Liver (tissue), 9 donors: ENCODE measurements around the gene FES. TPM values are rescaled to one million over a fixed set of nuclear protein-coding genes. Genes with fewer than 3 reads are reported as not detected.
"Not testable (repeated sequence)": the region's sequence is repeated elsewhere in the genome, so short reads cannot be mapped to it uniquely, and the experiment has no call there.

ENCODE experiments used
- DNase-seq: peaks from one replicate; pipeline ENCODE4 v3.0.0-alpha.2; 2017; ENCODE audit warnings: low spot score
- H3K27ac ChIP-seq, 2 donors: one replicate each; pipeline ENCODE4 v1.7.0; 2013; ENCODE audit warnings: inconsistent platforms in 2 of 2, low read length in 2 of 2, control low read depth in 1 of 2, low read depth in 1 of 2, mild to moderate bottlenecking in 1 of 2
- H3K27me3 ChIP-seq, 4 donors: one replicate each; pipeline versions ENCODE4 v1.6.1 to v1.7.0; 2013; ENCODE audit warnings: low read length in 3 of 4, inconsistent platforms in 1 of 4, mild to moderate bottlenecking in 1 of 4, moderate library complexity in 1 of 4; ENCODE audit not compliant: control insufficient read depth in 4 of 4, insufficient read depth in 4 of 4
- H3K36me3 ChIP-seq, 4 donors: one replicate each; pipeline versions ENCODE4 v1.6.1 to v1.7.0; 2013; ENCODE audit warnings: low read length in 3 of 4, mild to moderate bottlenecking in 3 of 4, low read depth in 1 of 4, moderate library complexity in 1 of 4; ENCODE audit not compliant: control insufficient read depth in 4 of 4, insufficient read depth in 3 of 4
- H3K4me1 ChIP-seq, 4 donors: one replicate each; pipeline versions ENCODE4 v1.6.1 to v1.7.0; 2013; ENCODE audit warnings: low read length in 3 of 4, mild to moderate bottlenecking in 3 of 4, moderate library complexity in 1 of 4; ENCODE audit not compliant: control insufficient read depth in 4 of 4, insufficient read depth in 4 of 4
- H3K4me3 ChIP-seq, 3 donors: one replicate each; pipeline versions ENCODE4 v1.6.1 to v1.7.0; 2013; ENCODE audit warnings: low read length in 3 of 3, control low read depth in 1 of 3, low read depth in 1 of 3, mild to moderate bottlenecking in 1 of 3
- H3K9ac ChIP-seq, 2 donors: one replicate each; pipeline ENCODE4 v1.7.0; 2013; ENCODE audit warnings: low read length in 2 of 2, mild to moderate bottlenecking in 2 of 2, moderate library complexity in 2 of 2, control low read depth in 1 of 2, low read depth in 1 of 2
- H3K9me3 ChIP-seq, 4 donors: one replicate each; pipeline versions ENCODE4 v1.6.1 to v1.7.0; 2013; ENCODE audit warnings: low read length in 3 of 4; ENCODE audit not compliant: control insufficient read depth in 4 of 4
- CTCF ChIP-seq: fragments of 150-350 bp; IDR thresholded peaks from 2 replicates; pipeline ENCODE4 v1.5.1; 2017; ENCODE audit warnings: improper control_type of control experiment, low read depth, low read length; ENCODE audit not compliant: missing input control
- NR2F2 ChIP-seq: IDR thresholded peaks from 2 replicates; pipeline ENCODE4 v1.6.1; 2016; ENCODE audit warnings: antibody characterized with exemption
- RXRA ChIP-seq, 2 donors: IDR thresholded peaks; 2 replicates each; pipeline ENCODE4 v1.6.1; 2017 to 2018; ENCODE audit warnings: antibody characterized with exemption in 2 of 2, mild to moderate bottlenecking in 1 of 2
- YY1 ChIP-seq: IDR thresholded peaks from 2 replicates; pipeline ENCODE4 v1.6.1; 2016; ENCODE audit warnings: antibody characterized with exemption, mild to moderate bottlenecking
- ZBTB33 ChIP-seq: IDR thresholded peaks from 2 replicates; pipeline ENCODE4 v1.6.1; 2016; ENCODE audit warnings: antibody characterized with exemption
- WGBS: extraction: QIAGEN DNeasy Blood & Tissue Kit; methylation state at CpG from one replicate; pipeline ENCODE4 v1.1.7; 2013; 5-methylcytosine and 5-hydroxymethylcytosine counted together
- polyA plus RNA-seq, 2 donors: library from polyadenylated mRNA; stranded (reverse) in 1 of 2; unstranded in 1 of 2; fragments of 200-250 nt in 1 of 2; fragments of >200 nt in 1 of 2; fragmentation: Nextera tagmentation in 1 of 2; extraction: Ambion mirVana in 1 of 2; gene quantifications; one replicate each; pipeline versions ENCODE4 v1.2.1 to v1.2.3, GENCODE V29; 2013 to 2015
- total RNA-seq, 2 donors: library from RNA; depleted of rRNA; stranded (reverse); fragments of >200 nt; gene quantifications; one replicate each; pipeline ENCODE4 v1.2.3, GENCODE V29; 2014
- TF ChIP-seq, protein P1 (sequence below): IDR thresholded peaks from 2 replicates; pipeline ENCODE4 v1.6.1; 2016; ENCODE audit warnings: antibody characterized with exemption, mild to moderate bottlenecking
- donor health status: healthy.
- donor health status: healthy.
- donor health status: healthy.
- donor health status: healthy.
- donor health status: healthy.

Gene FES
- total and polyA plus RNA-seq, 4 donors: 12.1 to 43.1 (median 28.8) TPM

DNA sequence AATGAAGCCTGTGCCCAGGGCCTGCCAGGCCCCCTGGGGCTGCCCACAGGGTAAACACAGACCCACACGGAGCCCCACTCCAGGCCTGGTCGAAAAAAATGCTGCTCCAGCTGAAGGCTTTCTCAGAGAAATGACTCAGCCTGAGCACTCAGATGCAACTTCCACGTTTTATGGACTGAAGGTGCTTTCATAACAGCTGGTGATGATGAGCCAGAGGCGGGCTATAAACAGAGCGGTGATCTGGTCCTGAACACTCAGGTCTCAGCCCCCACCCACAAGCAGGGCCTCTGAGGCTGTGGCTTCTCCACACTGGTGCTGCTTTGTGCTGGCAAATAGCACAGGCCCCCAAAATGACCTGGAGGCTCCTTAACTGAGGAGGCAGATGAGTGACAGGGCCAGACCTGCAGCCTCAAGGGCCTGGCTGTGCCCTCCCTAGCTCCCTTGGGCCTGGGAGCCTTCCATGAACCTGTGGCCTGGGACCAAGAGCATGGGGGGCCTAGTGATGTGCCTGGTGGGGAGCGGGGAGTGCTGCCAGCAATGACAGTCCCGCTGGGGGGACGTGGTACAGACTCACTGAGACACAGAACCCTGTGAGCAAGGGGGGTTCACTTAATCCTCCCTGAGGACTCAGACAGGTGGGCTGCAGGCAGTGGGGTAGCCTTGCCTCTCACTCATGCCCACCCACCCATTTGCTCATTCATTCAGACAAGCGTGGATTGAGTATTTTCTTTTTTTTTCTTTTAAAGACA, 38.9 kb upstream of the FES start:
- no peak for DNase-seq
- Histone ChIP-seq H3K27me3 (no peaks in the 10 kb centered on the region), H3K27ac (peak overlapping the region in 1 of 2 donors; percentile 4), H3K36me3 (no peaks in the 10 kb centered on the region), H3K9ac (no peak overlapping the region), H3K9me3 (no peaks in the 10 kb centered on the region), H3K4me1 (no peaks in the 10 kb centered on the region), H3K4me3 (no peak overlapping the region)
- TF ChIP-seq RXRA (IDR thresholded peaks at IDR 0.05) (no peak), ZBTB33 (no peak), YY1 (no peak)
- 84% methylated on average over 9 of the region's 9 CpGs for WGBS

DNA sequence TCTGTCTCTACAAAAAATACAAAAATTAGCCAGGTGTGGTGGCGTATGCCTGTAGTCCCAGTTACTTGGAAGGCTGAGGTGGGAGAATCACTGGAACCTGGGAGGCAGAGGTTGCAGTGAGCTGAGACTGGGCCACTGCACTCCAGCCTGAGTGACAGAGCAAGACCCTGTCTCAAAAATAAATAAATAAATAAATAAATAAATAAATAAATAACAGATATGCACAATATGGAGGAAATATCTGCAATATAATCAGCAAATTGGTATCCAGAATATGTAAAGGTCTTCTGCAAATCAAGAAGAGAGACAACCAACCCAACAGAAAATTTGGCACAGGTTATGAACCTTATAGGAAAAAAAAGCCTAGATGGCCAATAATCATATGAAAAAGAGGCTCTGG, 34.9 kb upstream of the FES start:
- H3K27me3 ChIP-seq, H3K4me1 ChIP-seq: not testable (repeated sequence)
- WGBS: 98% methylated on average over 1 of the region's 1 CpG

DNA sequence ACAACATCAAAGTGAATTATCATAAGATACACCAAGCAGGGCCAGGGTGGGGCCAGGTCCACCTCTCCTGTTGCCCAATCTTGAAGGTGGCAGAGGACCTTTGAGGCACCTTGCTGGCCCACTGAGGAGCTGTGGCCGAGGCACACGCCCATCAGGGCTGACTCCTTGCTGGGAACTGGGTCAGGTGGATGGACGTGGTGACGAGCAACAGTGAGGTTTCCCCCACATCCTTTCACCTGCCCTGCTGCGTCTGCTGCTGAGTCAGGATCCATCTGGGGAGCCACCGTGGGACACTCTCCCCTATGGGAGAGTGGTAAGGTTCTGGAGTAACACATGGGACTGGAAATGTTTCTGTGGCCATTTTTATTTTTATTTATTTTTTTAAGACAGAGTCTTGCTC, 33.2 kb upstream of the FES start:
- no peak overlapping the region for H3K27ac ChIP-seq
- DNase-seq: no peak
- H3K9me3 ChIP-seq: no peaks in the 10 kb centered on the region
- H3K9ac ChIP-seq: no peak overlapping the region
- TF ChIP-seq, protein P1, sequence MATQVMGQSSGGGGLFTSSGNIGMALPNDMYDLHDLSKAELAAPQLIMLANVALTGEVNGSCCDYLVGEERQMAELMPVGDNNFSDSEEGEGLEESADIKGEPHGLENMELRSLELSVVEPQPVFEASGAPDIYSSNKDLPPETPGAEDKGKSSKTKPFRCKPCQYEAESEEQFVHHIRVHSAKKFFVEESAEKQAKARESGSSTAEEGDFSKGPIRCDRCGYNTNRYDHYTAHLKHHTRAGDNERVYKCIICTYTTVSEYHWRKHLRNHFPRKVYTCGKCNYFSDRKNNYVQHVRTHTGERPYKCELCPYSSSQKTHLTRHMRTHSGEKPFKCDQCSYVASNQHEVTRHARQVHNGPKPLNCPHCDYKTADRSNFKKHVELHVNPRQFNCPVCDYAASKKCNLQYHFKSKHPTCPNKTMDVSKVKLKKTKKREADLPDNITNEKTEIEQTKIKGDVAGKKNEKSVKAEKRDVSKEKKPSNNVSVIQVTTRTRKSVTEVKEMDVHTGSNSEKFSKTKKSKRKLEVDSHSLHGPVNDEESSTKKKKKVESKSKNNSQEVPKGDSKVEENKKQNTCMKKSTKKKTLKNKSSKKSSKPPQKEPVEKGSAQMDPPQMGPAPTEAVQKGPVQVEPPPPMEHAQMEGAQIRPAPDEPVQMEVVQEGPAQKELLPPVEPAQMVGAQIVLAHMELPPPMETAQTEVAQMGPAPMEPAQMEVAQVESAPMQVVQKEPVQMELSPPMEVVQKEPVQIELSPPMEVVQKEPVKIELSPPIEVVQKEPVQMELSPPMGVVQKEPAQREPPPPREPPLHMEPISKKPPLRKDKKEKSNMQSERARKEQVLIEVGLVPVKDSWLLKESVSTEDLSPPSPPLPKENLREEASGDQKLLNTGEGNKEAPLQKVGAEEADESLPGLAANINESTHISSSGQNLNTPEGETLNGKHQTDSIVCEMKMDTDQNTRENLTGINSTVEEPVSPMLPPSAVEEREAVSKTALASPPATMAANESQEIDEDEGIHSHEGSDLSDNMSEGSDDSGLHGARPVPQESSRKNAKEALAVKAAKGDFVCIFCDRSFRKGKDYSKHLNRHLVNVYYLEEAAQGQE: no peak
- TF ChIP-seq CTCF: no peak
- no peak for TF ChIP-seq NR2F2
- no peak for TF ChIP-seq RXRA (IDR thresholded peaks at IDR 0.05)
- H3K36me3 ChIP-seq: no peaks in the 10 kb centered on the region
- no peak overlapping the region for H3K4me3 ChIP-seq
- H3K4me1 ChIP-seq: no peaks in the 10 kb centered on the region
- WGBS: 90% methylated on average over 6 of the region's 6 CpGs
- H3K27me3 ChIP-seq: no peaks in the 10 kb centered on the region

More for the DNA sequence above, 34.9 kb upstream of the FES start:
- H3K36me3 ChIP-seq, H3K27ac ChIP-seq, H3K9ac ChIP-seq, H3K4me3 ChIP-seq, DNase-seq, H3K9me3 ChIP-seq: not testable (repeated sequence)
